Gastrocnemius medialis (tissue), 4 donors: ENCODE results near the gene SGIP1. TPM values are rescaled to one million over a fixed set of nuclear protein-coding genes. Genes with fewer than 3 reads are reported as not detected.

Source experiments
- ATAC-seq, 2 donors: fragments of 150-250 bp; one replicate each; pipeline ENCODE4 v1.9.1; 2016
- DNase-seq, 2 donors: peaks; one replicate each; pipeline ENCODE4 v3.0.0-alpha.2; 2019
- H3K27ac ChIP-seq, 4 donors: fragments of 200-600 bp; sonication (generic); 1 replicate in 1 of 4; 2 replicates in 3 of 4; pipeline ENCODE4 v1.5.1; 2016 to 2018; ENCODE audit warnings: mild to moderate bottlenecking in 2 of 4, moderate library complexity in 1 of 4
- H3K27me3 ChIP-seq, 3 donors: fragments of 200-600 bp; sonication (generic) in 2 of 3; 1 replicate in 1 of 3; 2 replicates in 2 of 3; pipeline versions ENCODE4 v1.5.1 to v1.6.0; 2016 to 2019; ENCODE audit warnings: mild to moderate bottlenecking in 1 of 3, moderate library complexity in 1 of 3
- H3K36me3 ChIP-seq, 2 donors: fragments of 200-600 bp; sonication (generic) in 1 of 2; one replicate each; pipeline ENCODE4 v1.5.1; 2017 to 2018
- H3K4me1 ChIP-seq, 2 donors: fragments of 200-600 bp; sonication (generic) in 1 of 2; one replicate each; pipeline ENCODE4 v1.5.1; 2016 to 2017; ENCODE audit warnings: mild to moderate bottlenecking in 2 of 2
- H3K4me3 ChIP-seq, 4 donors: fragments of 200-600 bp; sonication (generic) in 3 of 4; 1 replicate in 1 of 4; 2 replicates in 3 of 4; pipeline ENCODE4 v1.5.1; 2016 to 2019; ENCODE audit warnings: mild to moderate bottlenecking in 2 of 4
- H3K9me3 ChIP-seq, 3 donors: fragments of 200-600 bp; sonication (generic) in 2 of 3; 1 replicate in 1 of 3; 2 replicates in 2 of 3; pipeline ENCODE4 v1.5.1; 2016 to 2019
- POLR2A ChIP-seq, 2 donors: fragments of 450-650 bp; IDR thresholded peaks; one replicate each; pipeline ENCODE4 v1.6.1; 2017; ENCODE audit warnings: antibody characterized with exemption in 2 of 2, mild to moderate bottlenecking in 2 of 2, moderate library complexity in 2 of 2
- in situ Hi-C, 4 donors: fragments of 200-750 bp; cut with MboI; loops; one replicate each; pipeline versions ENCODE4 v1.15.0 to v1.8.0; 2017; ENCODE audit warnings: low sequenced_read_pairs in 4 of 4
- intact Hi-C: fragments of 100-400 bp; cut with DNase I; formaldehyde crosslinking; loops from one replicate; pipeline ENCODE4 v1.15.1; 2023; ENCODE audit warnings: low total_unique reads
- total RNA-seq, 4 donors: library from RNA; depleted of rRNA; stranded (reverse); fragments of >200 nt; gene quantifications; one replicate each; pipeline versions ENCODE4 v1.1.0 to v1.2.3, GENCODE V29; 2016
- TF ChIP-seq, protein P1 (sequence below), 5 experiments: fragments of 450-650 bp in 3 of 5; fragments of 200-600 bp in 2 of 5; sonication (generic) in 2 of 5; IDR thresholded peaks in 4 of 5; conservative IDR thresholded peaks in 1 of 5; 1 replicate in 4 of 5; 2 replicates in 1 of 5; pipeline ENCODE4 v1.5.1; 2016 to 2019; ENCODE audit warnings: antibody characterized with exemption in 5 of 5, mild to moderate bottlenecking in 3 of 5, moderate library complexity in 3 of 5

SGIP1 gene
- total RNA-seq, 4 donors from 2014 or later = 2.5 to 7.1 (median 2.9) TPM

- Histone ChIP-seq H3K4me3 (no peak overlapping the region), H3K4me1 (peaks cover 6 to 9% of the 10 kb centered on the region in 2 donors), H3K27ac (peak overlapping the region in 3 of 4 donors; percentile 44 to 51 (median 45)), H3K9me3 (no peaks in the 10 kb centered on the region), H3K27me3 (no peaks in the 10 kb centered on the region), H3K36me3 (no peaks in the 10 kb centered on the region)
- no peak for TF ChIP-seq POLR2A (IDR thresholded peaks at IDR 0.05)
- TF ChIP-seq, protein P1, sequence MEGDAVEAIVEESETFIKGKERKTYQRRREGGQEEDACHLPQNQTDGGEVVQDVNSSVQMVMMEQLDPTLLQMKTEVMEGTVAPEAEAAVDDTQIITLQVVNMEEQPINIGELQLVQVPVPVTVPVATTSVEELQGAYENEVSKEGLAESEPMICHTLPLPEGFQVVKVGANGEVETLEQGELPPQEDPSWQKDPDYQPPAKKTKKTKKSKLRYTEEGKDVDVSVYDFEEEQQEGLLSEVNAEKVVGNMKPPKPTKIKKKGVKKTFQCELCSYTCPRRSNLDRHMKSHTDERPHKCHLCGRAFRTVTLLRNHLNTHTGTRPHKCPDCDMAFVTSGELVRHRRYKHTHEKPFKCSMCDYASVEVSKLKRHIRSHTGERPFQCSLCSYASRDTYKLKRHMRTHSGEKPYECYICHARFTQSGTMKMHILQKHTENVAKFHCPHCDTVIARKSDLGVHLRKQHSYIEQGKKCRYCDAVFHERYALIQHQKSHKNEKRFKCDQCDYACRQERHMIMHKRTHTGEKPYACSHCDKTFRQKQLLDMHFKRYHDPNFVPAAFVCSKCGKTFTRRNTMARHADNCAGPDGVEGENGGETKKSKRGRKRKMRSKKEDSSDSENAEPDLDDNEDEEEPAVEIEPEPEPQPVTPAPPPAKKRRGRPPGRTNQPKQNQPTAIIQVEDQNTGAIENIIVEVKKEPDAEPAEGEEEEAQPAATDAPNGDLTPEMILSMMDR (IDR thresholded peaks at IDR 0.05 in 4 of 5, conservative IDR thresholded peaks at IDR 0.05 in 1 of 5) = no peak
- intact Hi-C loops (no loop called here), in situ Hi-C loops (no loop called here)
- DNase-seq (no peak), ATAC-seq (no peak)
These were observed 6.6 kb downstream of the SGIP1 start for GRCh38 chr1:66540434-66541032.

DNA sequence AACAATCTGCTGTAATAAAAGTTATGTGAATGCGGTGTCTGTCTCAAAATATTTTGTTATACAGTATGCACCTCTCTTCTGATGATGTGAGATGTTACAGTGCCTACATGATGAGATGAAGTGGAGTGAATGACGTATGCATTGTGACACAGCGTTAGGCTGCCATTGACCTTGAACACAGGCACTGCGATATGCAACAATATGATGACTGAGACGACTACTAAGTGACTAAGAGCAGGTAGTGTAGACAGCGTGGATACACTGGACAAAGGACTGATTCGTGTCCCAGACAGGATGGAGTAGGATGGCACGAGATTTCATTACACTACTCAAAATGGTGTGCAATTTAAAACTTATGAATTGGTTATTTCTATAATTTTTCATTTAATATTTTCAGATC lies 8.4 kb downstream of the SGIP1 start:
- H3K4me3 ChIP-seq = no peak overlapping the region
- no peak for TF ChIP-seq POLR2A (IDR thresholded peaks at IDR 0.05)
- TF ChIP-seq, protein P1 (IDR thresholded peaks at IDR 0.05 in 4 of 5, conservative IDR thresholded peaks at IDR 0.05 in 1 of 5) = no peak
- no peak for DNase-seq
- peaks cover 6 to 9% of the 10 kb centered on the region in 2 donors for H3K4me1 ChIP-seq
- in situ Hi-C loops = no loop called here
- H3K36me3 ChIP-seq = no peaks in the 10 kb centered on the region
- intact Hi-C loops = no loop called here
- ATAC-seq = no peak
- no peaks in the 10 kb centered on the region for H3K27me3 ChIP-seq
- peak overlapping the region; percentile 65 to 81 (median 72) for H3K27ac ChIP-seq
- H3K9me3 ChIP-seq = no peaks in the 10 kb centered on the region

DNA sequence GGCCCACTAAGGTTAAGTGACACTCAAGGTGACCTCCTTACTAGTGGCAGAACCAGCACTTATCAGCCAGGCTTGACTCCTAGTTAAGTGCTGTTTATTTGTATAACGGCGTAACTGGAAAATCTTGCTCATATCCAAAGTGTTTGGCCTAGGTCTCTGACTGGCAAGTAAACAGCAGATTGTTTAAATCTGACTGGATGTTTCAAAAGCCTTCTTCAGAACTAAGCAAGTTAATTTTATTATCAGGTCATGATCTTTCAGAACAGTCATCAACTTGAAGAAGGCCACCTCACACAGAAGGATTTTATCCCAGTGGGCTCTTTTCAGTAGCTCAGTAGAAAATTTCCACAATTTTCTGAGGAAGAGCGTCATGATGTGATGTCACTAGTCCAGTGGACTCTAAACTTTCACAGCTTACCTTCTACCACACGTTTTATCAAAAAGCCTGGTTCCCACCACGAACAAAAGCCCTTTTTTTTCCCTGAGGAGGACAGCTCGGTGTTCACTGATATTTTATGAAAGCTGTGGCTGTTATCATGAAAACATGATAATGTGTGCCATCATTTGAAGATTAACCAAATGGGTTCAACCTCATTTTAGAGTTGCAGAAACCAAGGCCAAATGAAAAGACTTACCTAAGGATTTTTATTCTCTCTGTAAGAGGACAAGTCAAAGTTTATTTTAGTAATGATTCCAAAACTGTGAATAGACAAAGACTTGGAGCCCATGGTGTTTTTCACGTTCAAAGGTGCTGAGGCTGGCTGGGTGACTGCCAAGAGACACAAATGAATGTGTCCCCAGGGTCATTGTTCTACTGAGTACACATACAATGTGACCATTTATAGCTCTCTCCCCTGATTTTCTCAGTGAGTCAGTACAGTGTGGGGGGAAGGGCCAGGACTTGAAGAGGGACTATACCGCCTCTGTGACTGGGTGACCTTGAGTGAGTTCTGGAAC lies 9.1 kb downstream of the SGIP1 start:
- peaks cover 6 to 9% of the 10 kb centered on the region in 2 donors for H3K4me1 ChIP-seq
- intact Hi-C loops = no loop called here
- peak; percentile 32 to 38 for DNase-seq

GRCh38 chr1:66546047-66546810 lies 12.3 kb downstream of the SGIP1 start:
- ATAC-seq (no peak), DNase-seq (no peak)
- Histone ChIP-seq H3K36me3 (no peaks in the 10 kb centered on the region), H3K27ac (no peak overlapping the region), H3K4me3 (no peak overlapping the region), H3K27me3 (no peaks in the 10 kb centered on the region), H3K9me3 (no peaks in the 10 kb centered on the region), H3K4me1 (peaks cover 5 to 6% of the 10 kb centered on the region in 2 donors)
- TF ChIP-seq POLR2A (IDR thresholded peaks at IDR 0.05) = no peak
- TF ChIP-seq, protein P1 (IDR thresholded peaks at IDR 0.05 in 4 of 5, conservative IDR thresholded peaks at IDR 0.05 in 1 of 5) = no peak
- intact Hi-C loops = no loop called here
- in situ Hi-C loops = no loop called here

More for the DNA sequence above, 9.1 kb downstream of the SGIP1 start:
- TF ChIP-seq POLR2A (IDR thresholded peaks at IDR 0.05) = no peak
- TF ChIP-seq, protein P1 (IDR thresholded peaks at IDR 0.05 in 4 of 5, conservative IDR thresholded peaks at IDR 0.05 in 1 of 5) = no peak
- H3K27ac ChIP-seq = peak overlapping the region; percentile 66 to 81 (median 72)
- in situ Hi-C loops = no loop called here
- peak; percentile 81 to 86 for ATAC-seq
- H3K9me3 ChIP-seq = no peaks in the 10 kb centered on the region
- no peaks in the 10 kb centered on the region for H3K27me3 ChIP-seq
- H3K36me3 ChIP-seq = no peaks in the 10 kb centered on the region
- no peak overlapping the region for H3K4me3 ChIP-seq
